NCI-H1105 (cell line): ENCODE results near the gene DOCK9.

Source experiments
- DNase-seq: peaks from one replicate; lab custom pipeline; 2025; lab: John Stamatoyannopoulos, UW

The DOCK9 gene

DNA sequence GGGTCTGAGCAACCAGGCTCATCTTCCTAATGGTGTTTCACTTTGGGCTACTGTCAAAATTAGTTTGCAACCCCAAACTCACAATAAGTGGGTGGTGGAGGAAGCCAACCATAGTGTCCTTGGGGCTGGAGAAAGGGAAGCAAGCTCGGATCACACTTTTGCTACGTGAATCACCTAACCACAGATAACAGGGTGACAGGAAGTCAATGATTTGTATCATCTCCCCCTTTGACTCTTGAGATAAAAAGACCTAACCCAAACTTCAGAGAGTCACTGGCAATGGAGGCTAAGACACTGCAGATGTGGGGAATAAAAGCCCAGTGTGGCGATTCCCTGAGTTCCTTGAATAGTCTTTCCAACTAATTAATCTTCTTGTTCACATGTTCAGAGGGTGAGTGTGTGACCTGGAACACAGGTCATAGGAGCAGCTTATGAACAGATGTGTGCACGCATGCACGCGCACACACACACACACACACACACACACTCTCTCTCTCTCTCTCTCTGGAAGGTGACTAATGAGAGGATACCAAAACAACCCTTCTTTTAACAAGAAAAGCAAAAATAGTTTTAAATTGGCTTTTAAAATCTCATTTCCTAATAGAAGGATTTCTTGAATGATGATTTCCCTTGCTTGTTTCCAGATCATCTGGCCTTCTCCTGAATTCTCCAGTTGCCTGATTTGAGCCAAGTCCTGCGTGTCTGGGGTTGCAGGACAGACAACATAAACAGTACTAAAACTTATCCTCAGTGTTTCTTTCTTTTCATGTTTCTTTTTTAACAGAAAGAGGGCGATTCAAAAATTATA is 21.2 kb upstream of the DOCK9 start:
- no peak for DNase-seq

DNA sequence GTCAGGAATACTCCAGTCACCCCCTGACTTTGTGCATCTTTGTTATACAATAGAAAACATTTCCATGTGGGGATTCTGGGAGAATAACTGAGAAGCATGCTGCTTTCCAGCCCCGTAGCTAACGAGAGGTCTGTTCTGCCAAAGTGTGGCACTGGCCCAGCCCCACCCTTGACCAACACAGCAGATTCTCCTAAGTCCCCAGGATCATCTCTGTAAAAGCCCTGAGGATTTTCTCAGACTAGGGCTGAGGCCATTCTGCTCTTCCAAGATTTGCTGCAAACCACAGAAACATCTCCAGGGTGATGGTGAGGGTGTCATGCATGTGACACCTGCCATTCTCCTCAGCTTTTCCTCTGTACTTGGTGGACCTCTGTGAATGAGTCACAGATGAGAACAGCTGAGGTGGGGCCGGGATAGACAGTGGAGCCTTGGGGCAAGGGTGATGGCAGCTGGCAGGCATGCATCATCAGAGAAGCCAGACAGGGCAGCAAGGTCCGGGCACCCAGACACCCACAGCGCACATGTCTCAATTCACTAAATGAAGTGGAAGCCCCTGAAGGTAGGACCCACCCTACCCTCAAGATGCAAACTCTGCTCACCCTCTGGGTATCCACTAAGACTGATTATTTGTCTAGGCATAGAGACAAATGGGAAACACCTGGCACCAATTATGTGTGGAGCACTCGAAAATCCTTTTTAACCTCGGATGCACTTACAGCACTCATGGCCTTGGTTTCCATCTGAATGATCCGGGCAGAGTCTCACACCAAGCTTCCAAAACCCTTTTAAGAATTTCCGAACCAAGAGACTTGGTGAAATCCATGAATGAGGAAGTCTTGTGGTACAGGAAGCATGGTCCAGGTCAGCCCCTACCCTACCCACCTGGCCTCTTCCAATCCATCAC is 20.1 kb upstream of the DOCK9 start:
- DNase-seq = no peak

DNA sequence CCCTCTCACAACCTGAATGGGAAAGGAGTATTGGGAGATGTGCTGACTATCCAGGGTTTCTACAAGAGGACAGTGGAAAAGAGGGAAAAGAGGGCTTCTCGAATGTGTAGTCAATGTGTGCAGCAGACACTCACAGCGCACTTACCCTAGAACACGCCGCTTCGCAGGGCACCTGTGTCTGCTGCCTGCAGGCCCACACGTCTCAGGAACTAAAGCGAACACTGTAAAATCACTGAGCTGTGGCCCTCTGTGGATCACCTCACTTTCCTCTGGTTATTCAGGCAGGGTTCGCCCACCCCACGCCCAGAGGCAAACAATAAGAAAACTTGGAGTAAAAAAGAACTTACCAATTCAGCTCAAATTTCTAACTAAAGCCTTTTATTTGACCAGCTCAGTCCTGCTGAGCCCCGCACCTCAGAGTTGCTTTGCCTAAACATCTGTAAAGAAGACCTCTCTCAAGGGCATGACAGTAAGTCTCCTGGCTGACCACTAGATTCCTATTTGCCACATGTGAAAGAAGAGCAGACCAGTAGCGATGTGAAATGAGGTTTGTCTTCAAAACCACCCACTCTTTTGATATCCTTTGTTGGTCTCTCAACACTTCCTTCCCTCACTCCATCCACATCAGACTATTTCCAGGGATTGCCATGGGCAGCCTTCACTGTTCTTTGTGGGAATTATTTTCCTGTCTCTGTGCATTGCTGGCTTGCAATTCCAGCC is 19.3 kb upstream of the DOCK9 start:
- DNase-seq = no peak

DNA sequence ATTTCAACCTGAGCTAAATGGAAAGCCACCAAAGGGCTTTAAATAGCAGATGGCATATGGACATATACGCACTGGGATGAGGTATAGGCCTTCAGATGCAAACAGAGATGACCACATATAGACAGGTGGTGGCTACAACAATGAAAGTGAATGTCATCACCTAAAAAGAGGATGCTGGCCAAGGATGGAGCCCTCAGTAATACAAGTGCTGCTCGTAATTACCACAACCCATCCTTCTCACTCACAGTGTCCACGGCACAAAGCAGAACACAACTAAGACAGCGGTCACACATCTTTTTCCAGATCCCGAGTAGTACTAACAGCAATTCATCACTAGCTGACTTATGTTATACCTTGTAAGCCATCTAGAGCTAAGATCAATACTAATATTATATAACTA is 18.2 kb upstream of the DOCK9 start:
- DNase-seq = no peak

DNA sequence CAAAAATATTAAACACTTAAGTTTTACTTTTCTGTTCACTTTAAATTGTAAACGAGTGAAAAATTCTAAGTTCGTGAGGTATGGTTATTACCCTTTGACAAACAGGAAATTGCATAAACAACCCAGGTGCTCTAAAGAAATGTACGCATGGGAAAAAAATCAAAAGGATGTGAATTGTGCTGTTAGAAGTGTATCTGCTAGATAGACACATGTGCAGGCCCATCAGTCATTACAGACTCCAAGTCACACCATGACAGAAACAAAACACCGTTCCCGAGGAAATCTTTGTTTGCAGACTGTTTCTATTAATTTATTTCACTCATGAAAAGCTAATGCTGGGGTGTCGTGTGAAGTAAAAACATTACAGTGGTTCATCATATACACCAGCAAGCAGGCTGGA is 17.0 kb upstream of the DOCK9 start:
- no peak for DNase-seq

DNA sequence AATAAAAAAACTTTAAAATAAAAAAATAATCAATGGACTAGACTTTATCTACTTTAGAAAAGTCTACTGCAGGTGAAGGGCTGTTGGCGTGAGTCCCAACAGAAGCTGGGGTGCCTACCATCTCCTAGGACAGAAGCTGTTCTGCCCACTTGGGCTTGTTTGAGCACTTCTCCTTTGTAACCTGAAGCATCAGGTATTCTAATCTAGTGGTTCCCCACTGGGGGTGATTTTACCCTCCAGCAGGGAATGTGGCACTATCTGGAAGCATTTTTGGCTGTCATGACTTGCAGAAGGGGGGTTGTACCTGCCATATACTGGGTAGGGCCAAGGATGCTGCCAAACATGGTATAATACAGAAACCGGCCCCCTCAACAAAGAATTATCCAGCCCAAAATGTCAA is 16.2 kb upstream of the DOCK9 start:
- DNase-seq = no peak

DNA sequence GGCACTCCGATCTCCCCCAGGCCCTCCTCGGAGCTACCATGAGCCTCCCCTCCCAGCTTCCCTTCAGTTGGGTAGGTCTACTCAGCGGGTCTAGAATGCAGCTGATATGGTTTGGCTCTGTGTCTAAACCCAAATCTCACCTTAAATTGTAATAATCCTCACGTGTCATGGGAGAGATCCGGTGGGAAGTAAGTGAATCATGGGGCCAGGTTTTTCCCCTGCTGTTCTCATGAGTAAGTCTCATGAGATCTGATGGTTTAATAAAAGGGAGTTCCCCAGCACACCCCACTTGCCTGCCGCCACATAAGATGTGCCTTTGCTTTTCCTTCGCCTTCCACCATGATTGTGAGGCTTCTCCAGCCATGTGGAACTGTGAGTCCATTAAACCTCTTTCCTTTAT is 14.5 kb upstream of the DOCK9 start:
- no peak for DNase-seq

DNA sequence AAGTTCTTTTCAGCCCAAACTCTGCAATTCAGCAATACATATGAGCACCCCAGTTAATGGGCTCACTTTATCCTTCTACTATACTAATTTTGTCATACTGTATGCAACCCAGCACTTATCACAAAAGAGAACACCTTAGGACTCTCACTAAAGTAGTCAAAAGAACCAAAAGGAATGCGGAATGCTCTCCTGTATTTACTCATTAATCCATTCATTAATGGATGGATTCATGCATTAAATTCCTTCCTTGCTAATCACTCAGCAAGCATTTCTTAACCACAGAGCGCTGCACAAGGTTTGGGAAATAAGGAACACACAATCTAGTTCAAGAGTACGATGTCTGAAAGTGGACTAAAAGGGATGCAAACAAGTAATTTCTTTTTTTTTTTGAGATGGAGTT is 12.8 kb upstream of the DOCK9 start:
- no peak for DNase-seq

DNA sequence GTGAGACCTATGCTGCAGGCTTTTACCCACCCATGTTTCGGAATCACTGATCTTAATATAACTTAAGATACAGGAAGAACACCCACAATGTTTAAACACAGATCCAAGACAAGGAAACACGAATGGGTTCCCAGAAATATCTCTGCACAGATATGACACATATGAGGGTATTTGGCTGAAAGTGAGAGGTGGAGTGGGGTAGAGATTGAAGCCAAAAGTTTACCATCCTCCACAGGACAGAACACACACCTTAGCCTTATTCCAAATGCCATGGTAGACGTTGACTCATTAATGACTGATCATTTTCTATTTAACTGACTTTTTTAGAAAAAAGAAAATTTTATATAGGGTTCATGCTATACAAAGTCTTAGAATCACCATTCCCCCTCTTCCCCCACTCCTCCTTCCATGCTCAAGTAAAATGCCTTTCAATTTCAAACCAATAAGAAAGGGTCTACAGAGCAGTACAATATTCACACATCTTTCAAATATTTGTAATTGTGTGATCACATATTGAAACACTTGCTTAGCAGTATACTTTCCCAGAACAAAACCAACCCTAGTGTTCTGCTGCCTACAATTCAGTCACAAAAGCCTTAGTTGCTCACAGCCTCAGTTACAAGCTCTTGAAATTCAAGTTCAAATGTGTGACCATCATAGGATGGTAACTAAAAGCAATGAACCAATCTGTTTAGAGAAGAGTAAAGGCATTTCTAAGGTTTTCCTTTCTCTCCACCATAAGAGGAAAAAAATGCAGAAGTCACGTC is 11.8 kb upstream of the DOCK9 start:
- no peak for DNase-seq

DNA sequence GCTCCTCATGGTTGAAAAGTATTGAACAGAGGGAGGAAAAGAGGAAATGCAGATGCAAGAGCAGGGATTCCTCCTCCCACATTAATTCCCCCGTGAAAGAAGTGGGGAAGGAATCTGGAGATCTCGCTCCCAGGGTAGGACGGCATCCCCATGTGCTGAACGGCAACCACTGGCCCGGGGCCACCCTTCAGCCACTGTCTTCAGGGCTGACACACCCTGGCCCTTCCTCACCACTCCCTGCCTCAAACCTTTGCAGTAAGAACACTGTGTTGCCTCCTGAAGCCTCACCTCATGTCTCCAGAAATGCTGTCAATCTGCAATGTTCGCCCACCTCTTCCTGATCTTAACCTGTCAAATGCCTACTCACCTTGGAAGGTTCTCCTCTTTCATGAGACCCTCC is 10.9 kb upstream of the DOCK9 start:
- no peak for DNase-seq

DNA sequence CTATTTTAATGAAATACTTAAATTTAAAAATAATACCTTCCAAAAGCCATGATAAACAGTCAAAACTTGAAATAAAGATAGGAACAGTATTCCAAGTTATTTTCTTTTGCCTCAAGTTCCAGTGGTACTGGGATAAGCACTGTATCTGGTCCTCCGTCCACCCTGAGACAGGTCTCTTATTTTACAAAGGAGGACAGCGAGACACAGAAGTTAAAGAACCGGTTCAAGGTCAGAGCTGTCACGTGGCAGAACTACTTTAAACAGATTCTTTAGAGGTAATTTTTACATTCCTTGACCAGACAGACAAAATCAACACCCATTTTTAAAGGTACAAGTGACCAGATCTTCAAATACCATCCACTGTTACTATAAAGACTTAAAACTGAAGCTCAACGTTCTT is 10.4 kb upstream of the DOCK9 start:
- no peak for DNase-seq

DNA sequence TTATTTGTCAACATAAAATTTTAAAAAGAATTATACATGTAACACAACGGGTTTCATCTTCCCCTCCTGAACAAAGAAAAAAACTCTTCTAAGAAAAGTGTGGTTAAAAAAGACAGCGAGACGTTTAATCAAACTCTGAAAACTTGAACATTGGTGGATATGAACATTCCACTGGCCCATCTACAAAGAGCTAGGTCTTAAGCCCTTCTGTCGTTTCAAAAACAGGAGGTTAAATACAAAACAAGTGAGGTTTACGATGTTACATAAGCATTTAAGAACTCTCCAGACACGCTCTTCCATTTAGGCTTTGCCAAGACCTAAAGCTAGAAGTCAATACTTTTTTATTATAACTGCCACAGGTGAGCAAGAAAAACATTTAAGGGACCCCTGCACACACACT is 9.4 kb upstream of the DOCK9 start:
- no peak for DNase-seq

DNA sequence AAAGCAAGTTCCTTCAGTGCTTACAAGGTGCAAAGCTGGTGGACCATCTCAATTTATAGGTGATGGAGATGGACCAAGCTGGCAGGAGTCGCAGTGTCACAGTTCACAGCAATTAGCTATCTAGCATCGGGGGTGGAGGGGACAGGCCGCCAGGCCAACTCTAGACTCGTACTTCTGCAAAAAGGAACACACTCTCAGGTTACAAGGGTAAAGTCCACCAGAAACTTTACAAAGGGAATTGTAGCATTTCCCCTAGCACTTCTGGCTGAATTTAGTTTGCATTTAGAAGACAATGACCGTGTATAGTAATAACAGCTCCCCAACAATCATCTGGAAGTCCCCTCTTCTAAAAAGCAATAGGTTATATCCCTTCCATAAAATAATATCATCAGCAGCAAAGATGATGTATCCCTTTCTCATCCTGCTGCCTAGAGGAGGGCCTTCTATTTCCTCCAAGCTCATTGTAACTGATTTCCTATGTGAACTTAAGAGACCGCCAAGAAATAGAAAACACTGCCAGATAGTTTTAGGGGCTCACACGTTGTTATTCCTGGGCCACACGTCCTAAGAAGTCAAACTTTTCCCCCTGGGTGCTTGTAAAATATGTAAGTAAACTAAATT is 8.5 kb upstream of the DOCK9 start:
- DNase-seq = no peak

DNA sequence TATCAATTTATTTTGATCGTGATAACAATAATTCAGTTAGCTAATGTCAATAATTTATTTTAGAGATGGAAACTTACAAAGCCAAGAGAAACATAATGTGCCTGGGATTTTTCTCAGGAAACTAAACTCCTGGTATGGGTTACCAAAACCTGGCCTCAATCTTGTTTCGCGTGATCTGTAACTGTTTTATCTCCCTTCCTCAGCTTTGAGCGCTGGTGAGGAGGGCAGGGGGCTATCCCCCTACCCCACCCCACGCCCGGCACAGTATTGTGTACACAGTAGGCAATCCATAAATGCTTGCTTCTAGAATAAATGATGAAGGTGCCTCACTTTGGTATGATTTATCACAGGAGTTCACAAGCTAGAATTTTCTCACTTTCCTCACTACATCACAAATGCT is 7.7 kb upstream of the DOCK9 start:
- DNase-seq = no peak

DNA sequence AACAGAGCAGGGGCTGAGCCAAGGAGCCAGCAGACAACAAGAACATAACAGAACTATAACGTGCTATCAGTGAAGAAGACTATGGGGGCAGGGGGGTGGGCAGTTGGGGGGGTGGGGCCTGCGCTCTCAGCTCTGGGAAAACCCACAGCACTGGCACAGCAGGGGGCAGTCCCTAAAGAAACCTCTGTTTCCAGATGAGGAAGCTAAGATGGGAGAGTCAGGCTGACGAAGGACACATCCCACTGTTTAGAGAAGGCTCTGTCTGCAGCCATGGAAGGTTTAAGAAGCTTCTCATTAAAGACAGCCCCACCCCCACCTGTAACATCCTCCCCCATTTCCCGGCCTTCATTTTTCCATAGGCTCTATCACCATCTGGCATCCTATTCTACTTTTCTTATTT is 7.1 kb upstream of the DOCK9 start:
- no peak for DNase-seq

DNA sequence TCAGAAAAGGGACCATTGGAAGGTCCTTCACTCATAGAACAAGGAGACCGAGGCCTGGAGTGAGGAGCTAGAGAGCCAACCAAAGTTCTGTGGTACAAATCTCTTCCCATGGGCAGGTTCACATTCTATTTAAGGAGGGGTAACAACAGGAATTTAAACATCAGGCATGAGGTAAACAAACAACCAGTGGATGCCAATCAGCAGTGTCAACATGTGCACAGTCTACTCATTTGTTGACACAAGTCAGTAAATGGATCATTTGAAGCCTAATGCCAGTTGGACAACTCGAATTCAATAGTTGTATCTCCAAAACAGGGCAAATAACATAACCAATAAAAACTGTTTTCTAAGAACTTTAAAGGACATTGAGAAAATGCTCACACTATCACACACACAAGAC is 6.3 kb upstream of the DOCK9 start:
- no peak for DNase-seq

DNA sequence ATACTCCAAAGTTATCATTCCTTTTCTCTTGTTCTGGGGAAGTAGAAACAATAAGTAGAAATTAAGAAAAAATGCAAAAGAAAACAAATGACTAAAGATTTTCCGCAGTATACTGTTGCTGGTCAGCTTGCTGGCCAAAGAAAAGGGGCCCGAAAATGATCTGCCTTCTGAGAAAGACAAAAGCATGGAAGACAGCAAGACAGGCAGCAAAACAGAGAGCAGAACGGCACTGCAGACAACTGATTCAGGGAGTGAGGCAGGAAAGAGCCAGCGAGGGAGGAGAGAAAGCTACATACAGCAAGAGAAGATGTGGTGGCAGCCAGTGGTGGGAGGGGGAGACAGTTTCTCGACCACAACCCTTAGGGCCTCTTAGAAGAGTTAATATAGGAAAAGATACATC is 5.3 kb upstream of the DOCK9 start:
- no peak for DNase-seq

DNA sequence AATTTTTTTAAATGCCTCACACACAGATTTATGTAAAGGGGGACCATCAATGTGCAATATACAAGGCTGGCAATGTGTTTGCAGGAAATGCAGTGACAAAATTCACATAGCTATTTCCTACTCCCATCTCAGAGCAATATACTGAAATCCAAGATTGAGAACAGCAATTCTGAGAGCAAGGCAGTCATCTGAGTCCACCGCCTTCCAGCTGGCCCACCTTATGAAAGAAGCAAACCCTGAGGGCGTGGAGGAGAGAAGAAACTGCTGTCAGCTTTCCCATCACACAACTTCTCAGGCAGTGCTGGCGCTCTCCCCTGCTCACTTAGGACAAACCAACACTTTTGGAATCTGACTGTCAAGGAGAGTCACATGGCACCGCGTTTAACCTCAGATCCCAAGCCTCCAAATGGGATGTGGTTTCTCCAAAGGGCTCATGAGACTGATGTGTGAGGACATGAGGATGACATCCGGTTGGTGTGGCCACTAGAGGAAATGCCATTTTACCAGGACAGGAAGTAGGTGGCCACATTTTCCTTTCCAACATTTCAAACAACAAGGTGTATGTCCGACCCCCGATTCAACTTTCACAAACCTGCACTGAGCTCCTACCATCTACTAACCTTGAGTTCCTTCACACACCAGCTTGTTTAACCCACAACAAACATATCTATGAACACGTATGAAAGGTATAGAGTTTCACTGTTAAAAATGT is 3.7 kb upstream of the DOCK9 start:
- no peak for DNase-seq

DNA sequence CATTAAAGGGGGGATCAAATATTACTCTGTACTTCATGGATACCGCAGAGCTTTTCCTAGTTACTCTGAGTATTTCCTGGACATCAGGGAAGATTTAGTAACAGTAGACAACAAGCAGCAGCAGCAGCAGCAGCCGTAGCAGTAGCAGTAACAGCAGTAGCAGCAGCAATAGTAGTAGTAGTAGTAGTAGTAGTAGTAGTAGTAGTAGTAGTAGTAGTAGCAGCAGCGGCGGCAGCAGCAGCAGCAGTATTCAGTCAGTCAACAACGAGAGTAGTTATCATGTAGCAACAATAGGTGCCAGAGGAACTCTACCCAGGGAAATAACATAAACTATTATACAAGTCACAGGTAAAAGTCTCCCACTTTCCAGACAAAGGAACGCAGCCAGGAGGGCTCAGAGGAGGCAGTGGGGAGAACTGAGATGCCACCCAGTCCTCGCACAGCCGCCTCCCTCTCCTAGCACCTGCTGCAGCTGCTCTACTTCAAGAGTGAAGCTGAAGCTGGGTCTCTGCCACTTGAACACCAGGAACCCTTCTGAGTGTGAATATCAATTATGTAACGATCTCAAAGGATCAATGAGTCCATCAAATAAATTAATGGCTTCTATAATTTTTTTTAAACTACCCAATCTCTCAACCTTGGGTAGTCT is 1.3 kb upstream of the DOCK9 start:
- no peak for DNase-seq

DNA sequence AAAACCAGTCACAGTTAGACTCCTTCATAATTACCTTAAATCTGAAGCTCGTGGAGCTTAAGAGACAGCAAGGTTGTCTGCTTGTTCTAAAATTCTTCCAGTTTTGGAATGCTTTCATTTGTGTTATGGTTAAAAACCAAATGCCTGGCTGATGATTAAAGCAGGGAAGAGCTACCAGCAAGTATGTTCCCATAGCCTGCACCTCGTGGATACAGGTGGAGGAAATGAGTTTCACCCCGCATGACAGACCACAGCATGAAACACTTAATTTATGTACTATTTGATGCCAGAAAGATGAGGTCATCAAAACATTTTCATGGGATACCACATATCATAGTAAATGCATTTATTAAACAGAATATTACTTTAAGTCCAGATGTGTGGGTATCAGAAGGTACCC is 416 bp upstream of the DOCK9 start:
- DNase-seq = no peak
